Suppressor macrophage treated with lipopolysaccharide for 4 hours (primary cell): ENCODE measurements around the gene TMEM8B.
"Not testable (repeated sequence)": the region's sequence is repeated elsewhere in the genome, so short reads cannot be mapped to it uniquely, and the experiment has no call there.

Experiments
- DNase-seq: peaks from one replicate; pipeline ENCODE4 v3.0.0-alpha.2; 2020

TMEM8B gene

DNA sequence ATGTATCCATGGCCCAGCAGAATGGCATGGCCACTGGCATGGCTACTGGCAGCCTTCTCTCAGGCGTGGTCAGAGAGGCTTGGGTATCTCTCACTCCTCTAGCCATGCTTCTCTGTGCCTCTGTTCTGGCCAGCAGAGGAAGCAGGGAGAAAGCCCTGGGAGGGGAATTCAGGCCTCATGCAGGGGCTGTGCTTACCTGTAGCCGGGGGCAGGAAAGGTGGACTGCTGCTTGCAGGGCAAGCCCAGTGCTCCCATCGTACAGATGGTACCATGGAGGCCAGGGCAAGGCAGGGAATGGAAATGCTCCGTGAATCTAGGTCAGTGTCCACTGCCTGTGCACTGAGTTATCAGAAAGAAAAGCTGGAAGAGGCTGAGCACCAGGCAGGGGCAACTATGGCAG, 38.5 kb downstream of the TMEM8B start:
- DNase-seq = no peak

DNA sequence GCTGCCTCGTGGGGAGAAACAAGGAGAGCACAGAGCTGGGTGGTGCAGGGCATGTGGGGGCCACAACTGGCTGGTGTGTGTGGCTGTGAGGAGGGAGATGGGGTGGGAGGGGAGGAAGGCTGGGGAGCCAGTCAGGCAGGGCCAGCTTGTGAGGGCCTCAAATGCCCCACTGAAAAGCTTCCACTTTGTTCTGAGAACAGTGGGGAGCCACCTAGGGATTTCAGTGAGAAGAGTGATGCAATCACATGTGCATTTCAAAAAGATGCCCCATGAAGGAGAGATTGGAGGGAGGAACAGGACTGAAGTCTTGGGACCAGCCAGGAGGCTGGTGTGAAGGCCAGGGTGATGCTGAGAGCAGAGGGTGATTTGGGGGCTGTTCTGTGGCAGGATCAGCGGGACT, 39.9 kb downstream of the TMEM8B start:
- no peak for DNase-seq

DNA sequence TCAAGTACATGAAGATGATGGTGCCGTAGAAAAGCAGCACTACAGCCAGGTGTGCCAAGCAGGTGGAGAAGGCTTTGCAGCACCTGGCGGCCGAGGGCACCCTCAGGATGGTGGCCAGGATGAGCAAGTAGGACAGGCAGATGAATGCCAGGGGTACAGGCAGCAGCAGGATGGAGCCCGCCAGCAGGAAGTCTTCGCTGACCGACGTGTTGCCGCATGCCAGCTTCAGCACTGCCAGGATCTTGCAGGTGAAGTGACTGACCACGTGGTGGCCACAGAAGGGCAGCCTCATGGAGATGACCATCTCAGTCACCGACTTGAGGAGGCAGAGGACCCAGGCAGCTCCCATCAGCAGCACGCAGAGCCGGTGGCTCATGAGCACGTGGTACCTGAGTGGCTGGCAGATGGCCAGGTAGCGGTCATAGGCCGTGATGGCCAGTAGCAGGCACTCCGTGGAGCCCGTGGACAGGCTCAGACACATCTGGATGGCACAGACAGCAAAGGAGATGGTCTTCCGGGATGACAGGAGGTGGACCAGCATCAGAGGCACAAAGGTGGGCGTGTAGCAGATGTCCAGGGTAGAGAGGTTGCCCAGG, 40.7 kb downstream of the TMEM8B start:
- no peak for DNase-seq

DNA sequence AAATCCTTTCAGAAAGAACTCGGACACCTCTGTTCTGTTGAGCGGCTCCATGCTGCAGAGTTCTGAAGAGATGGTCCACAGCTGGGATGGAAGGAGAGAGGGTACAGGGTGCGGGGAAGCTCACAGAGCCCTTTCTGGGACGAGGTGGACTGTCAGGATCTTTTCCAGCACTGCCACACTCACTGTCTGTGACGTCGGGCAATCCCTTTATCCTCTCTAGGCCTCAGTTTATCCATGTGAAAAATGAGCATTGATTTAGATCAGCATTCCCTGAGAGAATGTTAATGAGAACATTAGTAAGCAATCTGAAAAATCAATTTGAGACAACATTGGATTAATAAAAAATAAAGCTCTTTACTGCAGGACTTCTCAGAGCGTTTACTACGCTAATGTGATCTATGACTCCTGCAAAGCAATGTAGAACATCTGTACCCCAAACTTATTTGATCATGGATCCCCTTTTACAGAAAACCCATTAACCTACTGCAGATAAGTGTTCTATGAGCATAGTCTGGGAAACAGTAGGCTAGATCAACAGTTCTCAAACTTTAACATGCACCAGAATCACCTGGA, 41.4 kb downstream of the TMEM8B start, which contains the start of gene OR13J1:
Gene OR13J1 (minus strand): TSS at position 51 of the 573 bp plus-strand sequence. CDS start 0 bp downstream, at position 51.
- DNase-seq = no peak

DNA sequence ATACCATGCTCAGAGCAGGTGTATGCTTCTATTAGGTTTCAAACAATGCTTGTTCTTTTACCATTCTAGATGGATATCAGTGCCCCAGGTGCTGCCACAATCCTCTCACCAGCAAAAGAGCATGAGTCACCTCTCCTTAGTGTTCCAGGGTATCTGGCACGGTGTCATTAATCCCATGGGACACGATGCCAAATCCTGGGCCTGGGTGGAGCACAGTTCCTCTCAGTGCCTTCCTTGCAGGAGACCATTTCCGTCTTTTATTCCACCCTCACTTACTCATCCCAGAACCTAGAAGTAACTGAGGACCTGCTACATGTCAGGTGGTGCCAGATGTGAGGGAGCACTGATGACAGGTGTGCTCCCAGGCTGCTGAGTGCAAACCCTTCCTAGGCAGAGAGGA, 42.5 kb downstream of the TMEM8B start:
- DNase-seq = no peak

DNA sequence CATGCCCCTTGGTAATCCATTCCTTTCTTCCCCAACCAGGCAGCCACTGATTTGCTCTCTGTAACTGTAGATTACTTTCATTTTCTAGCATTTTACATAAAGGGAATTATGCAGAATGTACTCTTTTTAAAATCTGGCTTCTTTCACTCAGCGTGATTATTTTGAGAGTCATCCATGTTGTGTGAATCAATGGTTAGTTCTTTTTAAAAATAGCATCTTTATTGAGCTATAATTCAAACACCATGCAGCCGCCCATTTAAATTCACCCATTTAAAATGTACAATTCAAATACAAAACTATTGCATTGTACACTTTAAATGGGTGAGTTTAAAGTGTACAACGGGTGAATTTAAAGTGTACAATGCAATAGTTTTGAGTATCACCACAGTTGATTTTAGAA, 43.5 kb downstream of the TMEM8B start:
- no peak for DNase-seq

DNA sequence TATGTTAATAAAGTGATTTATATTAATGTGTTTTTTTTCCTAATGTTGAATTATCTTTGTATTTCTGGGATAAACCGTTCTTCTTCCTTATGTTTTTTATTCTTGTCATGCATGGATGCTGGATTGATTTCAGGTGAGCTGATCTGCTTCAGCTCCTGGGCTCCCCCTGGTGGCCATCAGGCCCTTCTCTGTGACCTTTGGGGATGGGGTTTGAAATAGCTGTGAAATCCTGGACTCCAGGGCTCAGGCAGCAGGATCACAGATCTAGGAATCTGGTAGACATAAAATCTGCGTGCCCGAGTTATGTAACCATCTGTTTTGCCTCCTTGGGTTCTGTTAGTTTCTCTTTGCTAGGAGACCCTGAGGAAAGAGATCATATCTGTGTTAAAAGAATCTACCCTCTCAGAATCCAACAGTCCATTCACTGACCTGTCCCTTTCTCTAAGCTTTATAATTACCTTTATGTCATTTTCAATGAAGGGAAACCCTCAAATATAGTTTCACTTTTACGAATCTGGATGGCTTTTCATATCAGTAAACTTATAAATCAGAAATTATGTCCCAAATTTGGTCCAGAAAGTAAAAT, 53.3 kb downstream of the TMEM8B start:
- DNase-seq = peak; percentile 79

DNA sequence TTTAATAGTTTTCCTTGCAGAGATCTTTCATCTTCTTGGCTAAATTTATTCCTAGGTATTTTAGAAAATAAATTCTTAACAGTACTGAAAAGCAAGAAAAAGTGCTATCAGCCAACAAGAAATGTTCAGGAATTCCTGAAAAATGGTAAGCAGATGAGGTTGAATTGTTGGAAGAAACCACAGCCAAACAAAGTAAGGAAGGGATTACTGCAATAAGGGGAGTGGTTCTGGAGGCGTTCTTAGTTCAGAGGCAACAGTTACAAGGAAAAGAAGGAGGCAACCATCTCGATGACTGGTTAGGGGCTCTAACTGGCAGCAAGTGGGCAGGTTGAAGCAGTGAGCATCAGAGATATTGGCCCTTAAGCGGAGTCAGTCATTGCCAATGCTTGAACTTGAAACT, 54.0 kb downstream of the TMEM8B start:
- DNase-seq = no peak

DNA sequence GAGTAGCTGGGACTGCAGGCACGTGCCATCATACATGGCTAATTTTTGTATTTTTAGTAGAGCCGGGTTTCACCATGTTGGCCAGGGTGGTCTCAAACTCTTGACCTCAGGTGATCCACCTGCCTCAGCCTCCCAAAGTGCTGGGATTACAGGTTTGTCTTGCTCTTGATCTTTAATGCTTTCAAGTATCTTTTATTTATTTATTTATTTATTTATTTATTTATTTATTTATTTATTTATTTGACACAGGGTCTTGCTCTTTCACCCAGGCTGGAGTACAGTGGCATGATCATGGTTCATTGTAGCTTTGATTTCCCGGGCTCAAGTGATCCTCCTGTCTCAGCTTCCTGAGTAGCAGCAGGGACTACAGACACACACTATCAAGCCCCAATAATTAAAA, 55.9 kb downstream of the TMEM8B start:
- DNase-seq = not testable (repeated sequence)

DNA sequence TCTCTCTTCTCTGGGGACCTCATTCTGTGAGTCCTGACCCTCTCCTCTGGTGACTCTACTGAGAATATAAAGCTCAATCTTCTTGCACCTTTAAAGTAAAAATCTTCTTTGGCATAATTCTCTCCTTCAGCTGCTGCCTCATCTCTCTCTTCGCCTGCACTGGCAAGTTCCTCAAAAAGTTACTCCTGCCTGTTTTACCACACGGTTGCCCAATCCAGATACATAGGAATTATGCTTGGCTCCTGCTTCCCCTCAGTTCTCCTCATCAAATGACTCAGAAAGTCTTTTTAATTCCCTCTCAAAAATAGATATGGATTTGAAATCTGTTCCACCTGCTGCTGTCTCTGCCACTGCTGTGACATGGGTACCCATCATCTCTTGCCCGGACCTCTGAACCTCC, 62.6 kb downstream of the TMEM8B start:
- peak; percentile 67 for DNase-seq

DNA sequence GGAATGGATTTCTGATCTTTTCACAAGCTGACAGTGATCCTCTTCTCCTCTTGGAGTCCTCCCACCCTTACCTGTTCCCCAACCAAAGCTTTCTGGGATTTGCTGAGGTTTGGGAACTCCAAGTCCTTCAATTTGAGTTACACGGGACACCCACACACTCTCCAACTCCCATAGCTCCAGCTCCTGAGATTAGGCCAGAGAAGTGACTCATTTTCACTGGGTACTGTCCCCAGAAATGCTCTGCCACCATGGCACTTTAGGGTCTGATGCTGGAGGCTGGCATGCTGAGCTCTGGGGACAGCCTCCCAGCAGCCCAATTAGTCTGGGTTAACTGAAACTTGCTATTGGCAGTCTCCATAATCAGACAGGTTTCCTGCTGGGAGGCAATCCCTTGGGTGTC, 63.0 kb downstream of the TMEM8B start:
- DNase-seq = peak; percentile 39

DNA sequence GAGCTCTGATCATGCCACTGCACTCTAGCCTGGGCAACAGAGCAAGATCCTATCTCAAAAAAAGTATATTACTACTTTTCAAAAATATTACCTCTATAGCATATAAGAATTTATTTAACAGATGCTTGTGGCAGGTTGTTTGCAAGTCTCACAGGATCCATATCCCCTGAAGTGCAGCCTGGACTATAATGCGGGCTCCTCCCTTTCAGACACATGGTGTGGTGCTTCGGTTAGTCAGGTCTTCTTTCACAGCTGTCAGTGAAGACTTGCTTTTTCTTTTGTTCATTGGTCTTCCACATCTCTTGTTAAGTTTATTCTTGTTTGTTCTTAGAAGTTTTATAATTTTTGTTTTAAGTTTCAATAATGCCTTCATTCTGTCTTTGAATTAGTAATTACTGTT, 67.5 kb downstream of the TMEM8B start:
- DNase-seq = no peak

DNA sequence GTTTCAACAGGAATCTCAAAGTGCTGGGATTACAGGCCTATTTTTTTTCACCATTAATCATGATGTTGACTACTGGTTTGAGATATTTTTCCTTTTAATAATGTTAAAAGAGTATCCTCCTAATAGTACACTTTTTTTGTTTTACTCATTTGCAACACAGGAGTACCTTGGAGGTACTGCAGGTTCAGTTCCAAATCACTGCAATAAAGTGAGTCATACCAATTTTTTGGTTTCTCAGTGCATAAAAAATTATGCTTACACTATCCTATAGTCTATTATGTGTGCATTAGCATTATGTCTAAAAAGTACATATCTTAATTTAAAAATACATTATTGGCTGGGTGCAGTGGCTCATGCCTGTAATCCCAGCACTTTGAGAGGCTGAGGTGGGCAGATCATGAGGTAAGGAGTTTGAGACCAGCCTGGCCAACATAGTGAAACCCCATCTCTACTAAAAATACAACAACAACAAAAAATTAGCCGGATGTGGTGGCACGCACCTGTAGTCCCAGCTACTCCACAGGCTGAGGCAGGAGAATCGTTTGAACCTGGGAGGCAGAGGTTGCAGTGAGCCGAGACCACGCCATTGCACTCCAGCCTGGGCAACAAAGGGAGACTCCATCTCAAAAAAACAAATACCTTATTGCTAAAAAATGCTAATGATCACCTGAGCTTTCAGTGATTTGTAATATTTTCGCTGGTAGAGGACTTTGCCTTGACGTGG, 68.5 kb downstream of the TMEM8B start:
- not testable (repeated sequence) for DNase-seq

DNA sequence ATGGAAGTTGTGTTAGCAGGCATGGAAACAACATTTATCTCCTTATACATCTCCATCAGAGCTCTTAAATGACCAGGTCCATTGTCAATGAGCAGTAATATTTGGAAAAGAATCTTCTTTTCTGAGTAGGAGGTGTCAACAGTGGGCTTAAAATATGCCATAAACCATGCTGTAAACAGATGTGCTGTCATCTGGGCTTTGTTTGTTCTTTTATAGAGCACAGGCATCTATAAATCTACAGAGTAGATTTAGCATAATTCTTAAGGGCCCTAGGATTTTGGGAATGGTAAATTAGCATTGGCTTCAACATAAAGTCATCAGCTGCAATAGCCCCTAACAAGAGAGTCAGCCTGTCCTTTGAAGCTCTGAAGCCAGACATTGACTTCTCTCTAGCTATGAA, 69.3 kb downstream of the TMEM8B start:
- no peak for DNase-seq

DNA sequence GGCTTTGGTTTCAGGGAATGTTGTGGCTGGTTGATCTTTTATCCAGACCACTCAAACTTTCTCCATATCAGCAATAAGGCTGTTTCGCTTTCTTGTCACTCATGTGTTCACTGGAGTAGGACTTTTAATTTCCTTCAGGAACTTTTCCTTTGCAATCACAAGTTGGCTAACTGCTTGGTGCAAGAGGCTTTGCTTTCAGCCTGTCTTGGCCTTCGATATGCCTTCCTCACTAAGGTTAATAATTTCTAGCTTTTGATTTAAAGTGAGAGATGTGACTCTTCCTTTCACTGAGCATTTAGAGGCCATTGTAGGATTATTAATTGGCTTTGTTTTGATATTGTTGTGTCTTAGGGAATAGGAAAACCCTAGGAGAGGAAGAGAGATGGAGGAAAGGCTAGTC, 70.0 kb downstream of the TMEM8B start:
- no peak for DNase-seq

DNA sequence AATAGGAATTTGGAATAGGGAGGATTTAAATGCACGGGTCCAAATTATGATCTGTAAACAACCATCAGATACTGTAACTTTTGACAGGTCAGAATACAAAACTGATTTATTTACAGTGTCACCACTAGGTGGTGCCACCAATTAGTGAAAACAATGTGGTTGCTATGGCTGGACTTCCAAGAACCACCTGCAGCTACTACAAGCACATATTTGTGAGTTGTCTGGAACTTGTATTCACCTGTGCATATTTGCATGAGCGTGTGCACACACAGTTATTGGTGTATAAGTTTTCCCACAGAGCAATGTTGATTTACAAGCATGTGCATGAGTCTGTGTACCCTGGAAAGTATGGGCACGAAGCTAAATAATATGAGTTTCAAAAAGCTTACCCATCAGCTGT, 74.0 kb downstream of the TMEM8B start:
- DNase-seq = peak; percentile 67

DNA sequence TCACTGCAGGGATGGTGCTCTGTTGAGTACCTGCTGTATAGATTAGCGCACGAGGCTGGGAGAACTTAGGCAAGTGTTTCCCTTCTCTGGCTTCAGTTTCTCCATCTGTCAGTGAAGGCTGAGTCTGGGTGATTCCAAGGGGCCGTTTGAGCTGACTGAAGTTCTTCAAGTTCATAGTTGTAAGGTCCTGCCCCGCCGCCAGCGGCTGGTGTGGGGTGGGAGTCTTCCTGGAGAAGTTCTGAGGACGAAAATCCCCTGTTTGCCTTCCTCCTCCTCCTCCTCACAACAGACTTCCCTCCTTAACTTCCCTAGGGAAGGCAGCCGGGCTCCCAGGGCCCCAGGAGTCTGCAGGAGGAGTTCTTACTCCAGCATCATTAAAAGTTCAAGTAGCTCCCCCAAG, 75.3 kb downstream of the TMEM8B start:
- no peak for DNase-seq

DNA sequence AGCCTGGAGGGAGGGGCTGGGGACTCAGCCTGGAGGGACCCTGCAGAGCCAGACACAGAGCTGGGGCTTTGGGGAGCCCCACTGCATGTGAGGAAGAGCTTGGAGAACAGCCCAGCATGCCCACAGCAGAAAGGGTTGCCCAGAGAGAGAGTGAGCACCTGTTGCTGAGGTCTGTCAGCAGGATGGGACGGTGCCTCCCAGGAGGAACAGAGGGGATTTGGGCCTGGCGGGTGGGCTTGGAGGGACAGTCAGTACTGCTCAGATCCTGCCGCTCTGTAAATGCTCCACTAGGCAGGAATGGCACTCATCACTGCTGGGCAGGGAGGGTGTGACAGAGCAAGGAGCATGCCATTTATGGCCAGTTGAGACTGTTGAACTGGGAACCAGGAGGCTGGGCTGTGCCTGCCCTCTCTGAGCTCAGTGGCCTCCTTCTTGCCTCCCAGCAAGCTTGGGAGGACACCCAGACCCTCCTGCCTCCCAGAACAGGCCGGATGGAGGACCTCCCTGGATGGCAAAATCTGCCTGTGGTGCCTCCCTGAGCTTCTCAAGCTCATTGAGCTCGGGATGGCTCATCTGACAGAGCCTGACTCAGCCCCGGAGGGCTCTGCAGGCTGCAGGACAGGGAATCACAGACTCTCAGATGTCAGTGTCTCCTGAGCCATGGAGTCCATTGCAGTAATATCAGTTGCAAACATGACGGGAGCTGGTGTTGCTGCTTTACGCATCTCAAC, 76.2 kb downstream of the TMEM8B start:
- no peak for DNase-seq

DNA sequence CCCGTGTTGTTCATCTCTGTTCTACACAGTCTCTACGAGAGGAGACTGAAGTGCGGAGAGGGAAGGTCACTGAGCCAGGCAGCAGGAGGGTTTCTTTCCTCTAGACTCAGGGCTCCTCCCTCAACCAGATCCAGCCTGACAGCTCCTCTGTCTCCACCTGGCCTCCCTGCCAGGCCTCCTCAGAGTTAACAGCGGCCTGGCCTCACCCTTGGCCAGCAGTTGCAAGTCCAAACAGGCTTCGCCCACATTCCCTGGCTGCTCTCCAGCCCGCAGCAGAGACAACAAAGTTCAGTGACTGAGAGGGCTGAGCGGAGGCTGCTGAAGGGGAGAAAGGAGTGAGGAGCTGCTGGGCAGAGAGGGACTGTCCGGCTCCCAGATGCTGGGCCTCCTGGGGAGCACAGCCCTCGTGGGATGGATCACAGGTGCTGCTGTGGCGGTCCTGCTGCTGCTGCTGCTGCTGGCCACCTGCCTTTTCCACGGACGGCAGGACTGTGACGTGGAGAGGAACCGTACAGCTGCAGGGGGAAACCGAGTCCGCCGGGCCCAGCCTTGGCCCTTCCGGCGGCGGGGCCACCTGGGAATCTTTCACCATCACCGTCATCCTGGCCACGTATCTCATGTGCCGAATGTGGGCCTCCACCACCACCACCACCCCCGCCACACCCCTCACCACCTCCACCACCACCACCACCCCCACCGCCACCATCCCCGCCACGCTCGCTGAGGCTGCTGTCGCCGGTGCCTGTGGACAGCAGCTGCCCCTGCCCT, 77.1 kb downstream of the TMEM8B start, which contains the start of gene HRCT1:
Gene HRCT1 (plus strand): TSS at position 291 of the 768 bp plus-strand sequence. CDS start 86 bp downstream, at position 377.
- no peak for DNase-seq

DNA sequence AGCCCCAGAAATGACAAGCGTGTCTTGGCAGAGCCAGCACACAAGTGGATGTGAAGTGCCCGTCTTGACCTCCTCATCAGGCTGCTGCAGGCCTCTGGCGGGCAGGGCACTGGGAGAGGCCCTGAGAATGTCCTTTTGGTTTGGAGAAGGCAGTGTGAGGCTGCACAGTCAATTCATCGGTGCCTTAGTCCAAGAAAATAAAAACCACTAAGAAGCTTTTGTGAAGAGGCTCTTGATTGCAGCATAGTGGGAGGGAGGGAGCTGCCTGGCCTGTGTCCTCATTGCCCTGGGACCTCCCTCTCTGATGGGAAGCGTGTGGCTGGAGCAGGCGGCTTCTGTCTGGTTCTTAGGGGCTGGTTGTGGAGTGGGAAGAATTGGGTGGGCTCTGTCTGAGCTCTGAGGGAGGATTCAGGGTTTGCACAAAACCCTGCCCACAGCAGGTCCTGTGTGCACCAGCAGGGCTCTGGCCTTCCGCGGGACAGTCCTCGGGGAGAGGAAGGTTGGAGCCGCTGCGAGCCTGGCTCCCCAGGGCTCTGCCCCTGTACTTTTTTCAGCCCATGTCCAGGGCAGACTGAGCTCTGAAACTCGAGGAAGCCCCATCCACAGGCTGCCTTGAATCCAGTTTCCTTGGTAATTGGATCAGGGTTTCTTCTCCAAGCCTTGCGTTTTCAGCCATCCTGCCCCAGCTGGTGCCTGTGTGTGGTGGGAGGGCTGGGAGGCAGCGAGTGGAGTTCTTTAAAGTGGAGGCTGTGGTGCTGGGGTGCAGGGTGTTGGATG, 78.1 kb downstream of the TMEM8B start:
- no peak for DNase-seq

DNA sequence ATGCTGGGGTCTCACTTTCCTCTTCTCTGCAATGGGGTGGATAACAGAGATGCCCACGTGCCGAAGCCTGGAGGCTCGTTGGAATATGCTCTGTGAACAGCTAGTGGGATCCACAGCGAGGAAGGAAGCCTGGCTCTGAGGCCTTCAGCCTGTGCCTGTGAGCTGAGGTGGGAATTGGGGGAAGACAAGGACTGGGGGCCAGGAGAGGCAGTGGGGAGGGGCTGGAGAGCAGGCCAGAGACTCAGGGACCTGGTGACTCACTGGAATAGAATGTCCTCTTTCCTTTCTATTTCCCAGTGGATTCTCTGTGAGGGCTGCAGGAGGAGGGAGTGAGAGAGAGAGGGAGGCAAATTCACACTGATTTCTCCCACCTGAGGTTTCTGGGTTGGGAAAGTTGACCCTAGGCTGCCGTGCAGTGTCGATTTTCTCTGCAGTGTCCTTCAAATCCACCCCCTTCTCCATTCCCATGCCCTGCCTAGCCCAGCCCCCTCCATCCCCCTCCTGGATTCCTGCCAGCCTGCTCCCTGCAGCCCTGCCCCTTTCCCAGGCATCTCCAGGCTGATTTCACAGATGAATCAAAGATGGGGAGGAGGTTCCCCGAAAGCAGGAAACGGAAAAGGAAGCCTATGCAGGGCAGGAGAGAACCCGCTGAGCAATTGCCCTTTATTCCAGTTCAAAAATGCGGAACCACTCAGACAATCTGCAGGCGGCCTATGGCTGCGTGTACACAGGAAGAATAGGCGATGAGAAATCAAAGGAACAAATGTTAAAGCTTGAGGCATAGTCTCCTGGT, 78.9 kb downstream of the TMEM8B start:
- peak; percentile 71 for DNase-seq
